Kidney (tissue), 14 donors: ENCODE results near the gene MBD5. TPM values are rescaled to one million over a fixed set of nuclear protein-coding genes. Genes with fewer than 3 reads are reported as not detected.

ENCODE experiments used
- DNase-seq, 5 donors: peaks; one replicate each; pipeline ENCODE4 v3.0.0-alpha.2; 2013 to 2020
- FAIRE-seq: peaks from 2 replicates; lab custom pipeline; 2012; peaks lifted over from hg19 to GRCh38; lab: Jason Lieb, UNC
- H3K27ac ChIP-seq, 2 donors: one replicate each; pipeline ENCODE4 v1.7.0; 2013; ENCODE audit warnings: low read depth in 2 of 2, low read length in 2 of 2, inconsistent platforms in 1 of 2
- H3K27me3 ChIP-seq: one replicate; pipeline ENCODE4 v1.7.1; 2013; ENCODE audit warnings: low read length, inconsistent platforms; ENCODE audit not compliant: control insufficient read depth, insufficient read depth
- H3K36me3 ChIP-seq, 3 donors: one replicate each; pipeline versions ENCODE4 v1.7.0 to v1.7.1; 2013; ENCODE audit warnings: low read length in 3 of 3, control low read depth in 1 of 3, inconsistent platforms in 1 of 3; ENCODE audit not compliant: insufficient read depth in 3 of 3, control insufficient read depth in 2 of 3
- H3K4me1 ChIP-seq, 3 donors: one replicate each; pipeline versions ENCODE4 v1.7.0 to v1.7.1; 2013; ENCODE audit warnings: low read length in 3 of 3, inconsistent platforms in 1 of 3, low read depth in 1 of 3; ENCODE audit not compliant: control insufficient read depth in 2 of 3, insufficient read depth in 2 of 3
- H3K4me3 ChIP-seq, 3 donors: one replicate each; pipeline versions ENCODE4 v1.7.0 to v1.8.1; 2013; ENCODE audit warnings: low read length in 3 of 3, control low read depth in 1 of 3, inconsistent platforms in 1 of 3
- H3K9ac ChIP-seq, 3 donors: one replicate each; pipeline versions ENCODE4 v1.7.0 to v1.7.1; 2013; ENCODE audit warnings: low read length in 3 of 3, control low read depth in 1 of 3, inconsistent platforms in 1 of 3
- H3K9me3 ChIP-seq, 3 donors: one replicate each; pipeline versions ENCODE4 v1.7.0 to v1.7.1; 2013; ENCODE audit warnings: low read length in 3 of 3, control low read depth in 1 of 3, inconsistent platforms in 1 of 3; ENCODE audit not compliant: control insufficient read depth in 2 of 3, insufficient read depth in 1 of 3
- CTCF ChIP-seq: IDR thresholded peaks from 3 replicates; pipeline ENCODE4 v1.5.1; 2012; ENCODE audit warnings: mild to moderate bottlenecking, moderate library complexity, borderline replicate concordance; ENCODE audit not compliant: insufficient read depth; ENCODE audit errors: extremely low read depth
- intact Hi-C: fragments of 100-400 bp; cut with DNase I; formaldehyde crosslinking; loops from one replicate; pipeline ENCODE4 v1.11.1; 2022
- polyA plus RNA-seq: library from polyadenylated mRNA; stranded (reverse); fragments of 350-450 nt; fragmentation: Illumina TruSeq; extraction: RNeasy Lipid Tissue Mini Kit (QIAGEN cat#74804); gene quantifications from one replicate; pipeline ENCODE4 v1.2.3, GENCODE V29; 2014; ENCODE audit warnings: low read depth, low replicate concordance; ENCODE audit not compliant: insufficient read depth
- total RNA-seq: library from RNA; stranded (reverse); fragmentation: NEBNext Ultra II Directional; extraction: Animal tissue kit (Norgen Biotek cat#: 25700); gene quantifications from one replicate; pipeline ENCODE4 v1.2.1, GENCODE V29; 2021
- donor health status: control.
- donor health status: control.
- donor health status: control.
- donor health status: control.
- donor health status: control.
- donor health status: DM: yes; HTN: yes; CAD: no.
- donor health status: Normal renal cell carcinoma (clear cell type).

MBD5 gene
- total and polyA plus RNA-seq, 2 donors from 2014 or later = 6.9 to 66.8 TPM

GRCh38 chr2:148221926-148222325 is 201.0 kb downstream of the MBD5 start:
- intact Hi-C loops = no loop called here
- no peak for DNase-seq
- Histone ChIP-seq H3K4me3 (no peak overlapping the region), H3K4me1 (no peaks in the 10 kb centered on the region), H3K36me3 (no peaks in the 10 kb centered on the region), H3K27me3 (no peaks in the 10 kb centered on the region), H3K9me3 (peaks cover 2 to 19% (median 3%) of the 10 kb centered on the region in 3 donors), H3K9ac (no peak overlapping the region), H3K27ac (no peak overlapping the region)
- FAIRE-seq = no peak
- no peak for TF ChIP-seq CTCF

- intact Hi-C loops = no loop called here
- peaks cover 0 to 7% (median 0%) of the 10 kb centered on the region in 3 donors for H3K9me3 ChIP-seq
- H3K4me1 ChIP-seq = no peaks in the 10 kb centered on the region
- H3K4me3 ChIP-seq = no peak overlapping the region
- H3K27me3 ChIP-seq = no peaks in the 10 kb centered on the region
- H3K27ac ChIP-seq = no peak overlapping the region
- no peak overlapping the region for H3K9ac ChIP-seq
- no peaks in the 10 kb centered on the region for H3K36me3 ChIP-seq
- FAIRE-seq = no peak
- DNase-seq = no peak
- no peak for TF ChIP-seq CTCF
These were observed 211.0 kb downstream of the MBD5 start for GRCh38 chr2:148231858-148232257.

GRCh38 chr2:148234143-148234542 is 213.3 kb downstream of the MBD5 start:
- Histone ChIP-seq H3K27ac (no peak overlapping the region), H3K4me3 (no peak overlapping the region), H3K4me1 (no peaks in the 10 kb centered on the region), H3K27me3 (no peaks in the 10 kb centered on the region), H3K9me3 (peaks cover 0 to 9% (median 0%) of the 10 kb centered on the region in 3 donors), H3K9ac (no peak overlapping the region), H3K36me3 (no peaks in the 10 kb centered on the region)
- DNase-seq (no peak), FAIRE-seq (no peak)
- no peak for TF ChIP-seq CTCF
- intact Hi-C loops = no loop called here

- FAIRE-seq = no peak
- Histone ChIP-seq H3K27me3 (no peaks in the 10 kb centered on the region), H3K36me3 (no peaks in the 10 kb centered on the region), H3K9me3 (peaks cover 0 to 9% (median 0%) of the 10 kb centered on the region in 3 donors), H3K27ac (no peak overlapping the region), H3K4me1 (no peaks in the 10 kb centered on the region), H3K9ac (no peak overlapping the region), H3K4me3 (no peak overlapping the region)
- TF ChIP-seq CTCF = no peak
- no peak for DNase-seq
- intact Hi-C loops = no loop called here
These were observed 217.0 kb downstream of the MBD5 start for GRCh38 chr2:148237911-148238310.
